ENCODE measurements around the gene COX7B2.

The COX7B2 gene

DNA sequence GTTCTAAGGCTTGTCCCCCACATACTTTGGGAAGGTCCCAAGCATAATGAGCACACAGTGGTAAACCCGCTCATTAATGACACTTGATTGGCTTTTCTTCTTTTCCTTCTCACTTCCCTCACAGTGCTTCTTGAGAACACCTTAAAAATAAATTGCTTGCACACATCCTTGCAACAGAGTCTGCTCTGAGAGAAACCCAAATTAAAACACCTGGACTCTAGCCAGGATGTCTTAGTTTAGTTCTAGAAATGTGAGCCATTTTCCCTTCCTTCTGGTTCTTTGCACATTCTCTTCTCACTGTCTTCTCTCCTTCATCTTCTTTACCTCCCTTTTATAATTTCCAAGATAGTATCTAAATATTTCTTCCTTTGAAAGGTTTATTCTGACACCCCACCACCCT is 35.3 kb upstream of the COX7B2 start:
- H3K27me3 ChIP-seq (ENCODE audit: control insufficient read depth in 5 of 5, insufficient read depth in 4 of 5, low read length in 5 of 5): no peaks in the 10 kb centered on the region
- H3K4me3 ChIP-seq (ENCODE audit: low read depth in 1 of 5, low read length in 5 of 5): no peak overlapping the region
- H3K9me3 ChIP-seq (ENCODE audit: control insufficient read depth in 5 of 5, low read length in 5 of 5): no peaks in the 10 kb centered on the region
- no peaks in the 10 kb centered on the region for H3K36me3 ChIP-seq (ENCODE audit: control insufficient read depth in 5 of 5, insufficient read depth in 5 of 5, low read length in 5 of 5)
- no peak overlapping the region for H3K9ac ChIP-seq (ENCODE audit: low read length in 5 of 5)
- H3K4me1 ChIP-seq (ENCODE audit: control insufficient read depth in 5 of 5, insufficient read depth in 5 of 5, low read length in 5 of 5): no peaks in the 10 kb centered on the region
- no peak overlapping the region for H3K27ac ChIP-seq (ENCODE audit: low read depth, low read length)

DNA sequence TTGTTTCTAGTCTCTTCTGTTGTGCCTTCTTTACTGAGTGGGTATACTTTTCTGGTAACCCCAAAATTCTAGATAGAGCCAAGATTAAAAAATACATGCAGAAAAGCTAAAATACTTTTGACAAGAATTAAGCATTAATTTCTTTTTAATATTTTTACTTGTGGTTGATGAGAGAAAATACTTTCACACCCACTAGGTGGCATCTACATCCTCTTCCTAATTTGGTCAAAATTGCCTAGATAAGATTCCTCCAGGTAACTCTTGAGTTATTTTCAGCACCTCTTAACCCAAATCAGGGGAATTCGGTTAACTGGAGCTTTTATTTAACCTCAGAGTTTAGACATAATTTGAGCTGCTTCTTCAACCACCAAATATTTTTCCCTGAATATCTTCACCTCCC is 28.4 kb upstream of the COX7B2 start:
- Histone ChIP-seq H3K36me3 (ENCODE audit: control insufficient read depth in 5 of 5, insufficient read depth in 5 of 5, low read length in 5 of 5) (no peaks in the 10 kb centered on the region), H3K27me3 (ENCODE audit: control insufficient read depth in 5 of 5, insufficient read depth in 4 of 5, low read length in 5 of 5) (peaks cover 0 to 3% (median 0%) of the 10 kb centered on the region in 5 donors), H3K27ac (ENCODE audit: low read depth, low read length) (no peak overlapping the region), H3K4me3 (ENCODE audit: low read depth in 1 of 5, low read length in 5 of 5) (no peak overlapping the region), H3K9me3 (ENCODE audit: control insufficient read depth in 5 of 5, low read length in 5 of 5) (no peaks in the 10 kb centered on the region), H3K9ac (ENCODE audit: low read length in 5 of 5) (no peak overlapping the region), H3K4me1 (ENCODE audit: control insufficient read depth in 5 of 5, insufficient read depth in 5 of 5, low read length in 5 of 5) (no peaks in the 10 kb centered on the region)

- Histone ChIP-seq H3K4me1 (ENCODE audit: control insufficient read depth in 5 of 5, insufficient read depth in 5 of 5, low read length in 5 of 5) (no peaks in the 10 kb centered on the region), H3K36me3 (ENCODE audit: control insufficient read depth in 5 of 5, insufficient read depth in 5 of 5, low read length in 5 of 5) (no peaks in the 10 kb centered on the region), H3K27me3 (ENCODE audit: control insufficient read depth in 5 of 5, insufficient read depth in 4 of 5, low read length in 5 of 5) (peaks cover 0 to 3% (median 0%) of the 10 kb centered on the region in 5 donors), H3K9ac (ENCODE audit: low read length in 5 of 5) (no peak overlapping the region), H3K27ac (ENCODE audit: low read depth, low read length) (no peak overlapping the region), H3K9me3 (ENCODE audit: control insufficient read depth in 5 of 5, low read length in 5 of 5) (no peaks in the 10 kb centered on the region), H3K4me3 (ENCODE audit: low read depth in 1 of 5, low read length in 5 of 5) (no peak overlapping the region)
Observed at GRCh38 chr4:46934726-46935125, 25.7 kb upstream of the COX7B2 start.

- Histone ChIP-seq H3K4me1 (ENCODE audit: control insufficient read depth in 5 of 5, insufficient read depth in 5 of 5, low read length in 5 of 5) (no peaks in the 10 kb centered on the region), H3K9ac (ENCODE audit: low read length in 5 of 5) (no peak overlapping the region), H3K9me3 (ENCODE audit: control insufficient read depth in 5 of 5, low read length in 5 of 5) (no peaks in the 10 kb centered on the region), H3K4me3 (ENCODE audit: low read depth in 1 of 5, low read length in 5 of 5) (no peak overlapping the region), H3K36me3 (ENCODE audit: control insufficient read depth in 5 of 5, insufficient read depth in 5 of 5, low read length in 5 of 5) (no peaks in the 10 kb centered on the region), H3K27ac (ENCODE audit: low read depth, low read length) (no peak overlapping the region), H3K27me3 (ENCODE audit: control insufficient read depth in 5 of 5, insufficient read depth in 4 of 5, low read length in 5 of 5) (peaks cover 0 to 3% (median 0%) of the 10 kb centered on the region in 5 donors)
Observed at GRCh38 chr4:46933686-46934085, 24.6 kb upstream of the COX7B2 start.

- Histone ChIP-seq H3K4me1 (ENCODE audit: control insufficient read depth in 5 of 5, insufficient read depth in 5 of 5, low read length in 5 of 5) (no peaks in the 10 kb centered on the region), H3K9me3 (ENCODE audit: control insufficient read depth in 5 of 5, low read length in 5 of 5) (no peaks in the 10 kb centered on the region), H3K36me3 (ENCODE audit: control insufficient read depth in 5 of 5, insufficient read depth in 5 of 5, low read length in 5 of 5) (no peaks in the 10 kb centered on the region), H3K27me3 (ENCODE audit: control insufficient read depth in 5 of 5, insufficient read depth in 4 of 5, low read length in 5 of 5) (peaks cover 0 to 3% (median 0%) of the 10 kb centered on the region in 5 donors), H3K9ac (ENCODE audit: low read length in 5 of 5) (no peak overlapping the region), H3K4me3 (ENCODE audit: low read depth in 1 of 5, low read length in 5 of 5) (no peak overlapping the region), H3K27ac (ENCODE audit: low read depth, low read length) (no peak overlapping the region)
Observed at GRCh38 chr4:46931981-46932380, 22.9 kb upstream of the COX7B2 start.

DNA sequence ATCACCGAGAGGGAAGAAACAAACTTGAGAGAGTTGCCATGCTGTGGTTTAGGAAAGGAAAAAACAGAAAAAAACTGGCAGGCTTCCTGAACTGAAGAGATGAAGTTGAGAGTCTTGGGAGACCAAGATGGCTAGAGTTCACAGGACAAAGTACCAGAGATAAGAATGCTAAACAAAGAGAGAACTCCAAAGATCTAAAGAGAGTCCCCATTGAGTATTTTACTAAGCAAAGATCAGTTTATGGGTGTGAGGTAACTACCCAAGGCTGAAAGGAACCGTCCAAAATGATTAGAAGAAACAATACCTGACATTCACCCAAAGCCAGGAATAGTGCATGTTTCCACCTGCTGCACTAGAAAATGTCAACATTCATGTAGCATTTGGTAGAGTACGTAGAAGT is 21.8 kb upstream of the COX7B2 start:
- H3K36me3 ChIP-seq (ENCODE audit: control insufficient read depth in 5 of 5, insufficient read depth in 5 of 5, low read length in 5 of 5): no peaks in the 10 kb centered on the region
- no peaks in the 10 kb centered on the region for H3K4me1 ChIP-seq (ENCODE audit: control insufficient read depth in 5 of 5, insufficient read depth in 5 of 5, low read length in 5 of 5)
- peaks cover 0 to 3% (median 0%) of the 10 kb centered on the region in 5 donors for H3K27me3 ChIP-seq (ENCODE audit: control insufficient read depth in 5 of 5, insufficient read depth in 4 of 5, low read length in 5 of 5)
- H3K4me3 ChIP-seq (ENCODE audit: low read depth in 1 of 5, low read length in 5 of 5): no peak overlapping the region
- no peak overlapping the region for H3K27ac ChIP-seq (ENCODE audit: low read depth, low read length)
- no peaks in the 10 kb centered on the region for H3K9me3 ChIP-seq (ENCODE audit: control insufficient read depth in 5 of 5, low read length in 5 of 5)
- H3K9ac ChIP-seq (ENCODE audit: low read length in 5 of 5): no peak overlapping the region

DNA sequence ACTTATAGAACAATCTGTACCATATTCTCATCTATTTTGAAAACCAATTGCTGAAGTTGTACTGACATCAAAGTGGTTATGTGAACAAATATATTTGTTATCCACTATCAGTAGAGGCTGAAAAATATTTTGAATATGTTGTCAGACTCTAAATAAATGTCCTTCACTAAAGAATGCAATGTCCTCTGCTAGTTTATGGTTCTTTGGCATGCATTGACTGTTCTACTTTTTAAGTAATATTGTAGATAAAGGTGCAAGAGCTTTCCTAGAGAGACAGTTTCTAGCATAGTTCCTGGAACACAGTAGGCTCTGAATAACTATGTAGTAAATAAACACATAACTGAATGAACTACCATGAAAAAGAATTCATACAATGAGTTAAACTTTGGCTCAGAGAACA is 18.2 kb upstream of the COX7B2 start:
- Histone ChIP-seq H3K9ac (ENCODE audit: low read length in 5 of 5) (no peak overlapping the region), H3K9me3 (ENCODE audit: control insufficient read depth in 5 of 5, low read length in 5 of 5) (no peaks in the 10 kb centered on the region), H3K4me1 (ENCODE audit: control insufficient read depth in 5 of 5, insufficient read depth in 5 of 5, low read length in 5 of 5) (no peaks in the 10 kb centered on the region), H3K27me3 (ENCODE audit: control insufficient read depth in 5 of 5, insufficient read depth in 4 of 5, low read length in 5 of 5) (no peaks in the 10 kb centered on the region), H3K36me3 (ENCODE audit: control insufficient read depth in 5 of 5, insufficient read depth in 5 of 5, low read length in 5 of 5) (no peaks in the 10 kb centered on the region), H3K4me3 (ENCODE audit: low read depth in 1 of 5, low read length in 5 of 5) (no peak overlapping the region), H3K27ac (ENCODE audit: low read depth, low read length) (no peak overlapping the region)

DNA sequence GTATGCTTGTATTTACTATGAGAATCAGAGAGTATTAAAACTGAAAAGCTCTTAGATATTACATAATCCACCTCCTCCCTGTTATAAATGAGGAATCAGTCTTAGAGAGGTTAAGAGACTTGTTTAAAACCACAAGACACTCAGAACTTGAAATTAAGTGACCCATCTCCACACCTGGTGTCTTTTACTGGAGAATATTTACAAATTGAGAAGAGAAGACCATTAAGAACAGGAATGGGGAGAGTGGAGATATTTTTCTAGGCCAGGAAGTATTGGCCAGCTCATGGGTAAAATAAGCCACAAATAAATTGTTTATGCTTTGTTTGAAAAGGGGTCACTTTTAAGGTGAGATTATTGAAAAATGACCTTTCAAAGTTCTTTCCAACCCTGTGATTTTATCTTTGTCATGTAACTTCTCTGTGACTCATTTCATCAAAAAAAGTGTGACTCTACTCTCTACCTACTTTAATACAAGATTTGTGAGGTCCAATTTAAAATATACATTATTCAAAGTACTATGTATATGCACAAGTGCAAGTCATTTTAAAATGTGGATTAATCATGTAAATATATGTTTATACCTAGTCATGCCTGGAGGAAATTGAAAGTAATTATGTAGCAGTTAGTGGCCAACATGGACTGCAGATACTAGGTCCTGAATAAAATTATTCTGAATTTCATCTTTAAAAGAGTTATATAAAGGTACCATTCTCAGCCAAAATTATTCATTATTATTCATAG is 15.9 kb upstream of the COX7B2 start:
- Histone ChIP-seq H3K36me3 (ENCODE audit: control insufficient read depth in 5 of 5, insufficient read depth in 5 of 5, low read length in 5 of 5) (no peaks in the 10 kb centered on the region), H3K27ac (ENCODE audit: low read depth, low read length) (no peak overlapping the region), H3K4me3 (ENCODE audit: low read depth in 1 of 5, low read length in 5 of 5) (no peak overlapping the region), H3K9ac (ENCODE audit: low read length in 5 of 5) (no peak overlapping the region), H3K9me3 (ENCODE audit: control insufficient read depth in 5 of 5, low read length in 5 of 5) (no peaks in the 10 kb centered on the region), H3K27me3 (ENCODE audit: control insufficient read depth in 5 of 5, insufficient read depth in 4 of 5, low read length in 5 of 5) (no peaks in the 10 kb centered on the region), H3K4me1 (ENCODE audit: control insufficient read depth in 5 of 5, insufficient read depth in 5 of 5, low read length in 5 of 5) (no peaks in the 10 kb centered on the region)

DNA sequence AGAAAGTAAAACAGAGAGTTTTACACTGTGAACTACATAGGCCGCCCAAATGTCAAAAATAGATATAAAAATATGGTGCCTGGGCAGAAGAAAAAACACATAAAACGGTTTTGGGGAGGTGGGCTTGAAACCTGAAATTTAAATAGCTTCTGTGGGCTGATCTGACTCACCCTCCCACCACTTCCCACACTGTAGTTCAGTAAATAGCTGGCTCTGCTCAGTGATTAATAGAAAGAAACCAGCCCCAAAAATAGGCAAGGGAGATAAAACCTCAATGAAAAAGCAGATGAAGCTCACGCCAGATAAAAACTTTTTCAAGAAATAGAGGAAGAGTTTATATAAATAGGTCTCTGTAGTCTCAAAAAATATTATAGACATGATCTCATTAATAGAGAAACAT is 13.2 kb upstream of the COX7B2 start:
- no peaks in the 10 kb centered on the region for H3K27me3 ChIP-seq (ENCODE audit: control insufficient read depth in 5 of 5, insufficient read depth in 4 of 5, low read length in 5 of 5)
- H3K36me3 ChIP-seq (ENCODE audit: control insufficient read depth in 5 of 5, insufficient read depth in 5 of 5, low read length in 5 of 5): no peaks in the 10 kb centered on the region
- no peak overlapping the region for H3K9ac ChIP-seq (ENCODE audit: low read length in 5 of 5)
- H3K4me1 ChIP-seq (ENCODE audit: control insufficient read depth in 5 of 5, insufficient read depth in 5 of 5, low read length in 5 of 5): no peaks in the 10 kb centered on the region
- no peak overlapping the region for H3K27ac ChIP-seq (ENCODE audit: low read depth, low read length)
- H3K4me3 ChIP-seq (ENCODE audit: low read depth in 1 of 5, low read length in 5 of 5): no peak overlapping the region
- no peaks in the 10 kb centered on the region for H3K9me3 ChIP-seq (ENCODE audit: control insufficient read depth in 5 of 5, low read length in 5 of 5)

GRCh38 chr4:46908148-46908547 is 897 bp downstream of the COX7B2 start:
- no peak overlapping the region for H3K9ac ChIP-seq (ENCODE audit: low read length in 5 of 5)
- no peak overlapping the region for H3K4me3 ChIP-seq (ENCODE audit: low read depth in 1 of 5, low read length in 5 of 5)
- H3K36me3 ChIP-seq (ENCODE audit: control insufficient read depth in 5 of 5, insufficient read depth in 5 of 5, low read length in 5 of 5): no peaks in the 10 kb centered on the region
- H3K9me3 ChIP-seq (ENCODE audit: control insufficient read depth in 5 of 5, low read length in 5 of 5): no peaks in the 10 kb centered on the region
- H3K4me1 ChIP-seq (ENCODE audit: control insufficient read depth in 5 of 5, insufficient read depth in 5 of 5, low read length in 5 of 5): no peaks in the 10 kb centered on the region
- H3K27ac ChIP-seq (ENCODE audit: low read depth, low read length): no peak overlapping the region
- H3K27me3 ChIP-seq (ENCODE audit: control insufficient read depth in 5 of 5, insufficient read depth in 4 of 5, low read length in 5 of 5): no peaks in the 10 kb centered on the region

Data from subcutaneous abdominal adipose tissue (tissue), 5 donors.